Endothelial cell of umbilical vein (primary cell): ENCODE data around the gene RNF5. TPM values are rescaled to one million over a fixed set of nuclear protein-coding genes. Genes with fewer than 3 reads are reported as not detected.

Experiments used
- BruUV-seq: library from RNA; stranded (reverse); fragments of 400-500 nt; replicated peaks from 2 replicates; lab custom pipeline; 2021; lab: Mats Ljungman, UMichigan
- CTCF ChIA-PET: fragments of 300-600, 350-600 bp; sonication (Branson Sonifier 250); formaldehyde crosslinking; loops from one replicate; lab custom pipeline; 2021; ENCODE audit warnings: antibody characterized with exemption, inconsistent platforms; lab: Charles Lee
- POLR2A ChIA-PET: fragments of 300-600, 350-600 bp; sonication (Branson Sonifier 250); formaldehyde crosslinking; loops from one replicate; lab custom pipeline; 2021; ENCODE audit warnings: antibody characterized with exemption, inconsistent platforms; lab: Charles Lee
- DNase-seq: peaks from one replicate; pipeline ENCODE4 v3.0.0-alpha.2; 2011; ENCODE audit warnings: low read depth, low spot score
- FAIRE-seq: peaks from 2 replicates; lab custom pipeline; 2011; peaks lifted over from hg19 to GRCh38; lab: Jason Lieb, UNC
- H2AFZ ChIP-seq: 2 replicates; pipeline ENCODE4 v1.6.0; 2012; ENCODE audit warnings: low read depth, low read length, control low read depth, inconsistent platforms
- H3K27ac ChIP-seq: 2 replicates; pipeline ENCODE4 v1.5.1; 2011; ENCODE audit warnings: low read depth, mild to moderate bottlenecking, control low read depth, low read length, moderate library complexity; ENCODE audit not compliant: insufficient read depth
- H3K27me3 ChIP-seq, 2 experiments: 2 replicates each; pipeline versions ENCODE4 v1.6.0 to v1.6.1; 2011; ENCODE audit warnings: low read length in 2 of 2, mixed read lengths in 1 of 2; ENCODE audit not compliant: control insufficient read depth in 2 of 2, insufficient read depth in 2 of 2
- H3K36me3 ChIP-seq, 2 experiments: 2 replicates in 1 of 2; 3 replicates in 1 of 2; pipeline ENCODE4 v1.5.1; 2011; ENCODE audit warnings: low read length in 2 of 2, mild to moderate bottlenecking in 1 of 2, moderate library complexity in 1 of 2; ENCODE audit not compliant: control insufficient read depth in 2 of 2, insufficient read depth in 2 of 2; ENCODE audit errors: extremely low read depth in 1 of 2
- H3K4me1 ChIP-seq: 3 replicates; pipeline ENCODE4 v1.5.1; 2011; ENCODE audit warnings: mild to moderate bottlenecking, low read length; ENCODE audit not compliant: control insufficient read depth, insufficient read depth; ENCODE audit errors: extremely low read depth
- H3K4me2 ChIP-seq: 2 replicates; pipeline ENCODE4 v1.6.1; 2011; ENCODE audit warnings: low read length, control low read depth, mixed read lengths; ENCODE audit not compliant: insufficient read depth
- H3K4me3 ChIP-seq, 3 experiments: fragments of 200-600 bp in 1 of 3; sonication (generic), shearing (Covaris generic) in 1 of 3; replicated peaks in 1 of 3; 2 replicates each; pipeline ENCODE4 v1.5.1; 2011 to 2016; ENCODE audit warnings: control low read depth in 3 of 3, low read length in 3 of 3, mild to moderate bottlenecking in 2 of 3, inconsistent platforms in 1 of 3, low read depth in 1 of 3, moderate library complexity in 1 of 3; ENCODE audit not compliant: insufficient read depth in 1 of 3
- H3K79me2 ChIP-seq: 2 replicates; pipeline ENCODE4 v1.6.0; 2012; ENCODE audit warnings: low read length, inconsistent platforms; ENCODE audit not compliant: control insufficient read depth, insufficient read depth
- H3K9ac ChIP-seq: replicated peaks from 2 replicates; pipeline ENCODE3; 2011; ENCODE audit warnings: low read length, control low read depth; ENCODE audit not compliant: insufficient read depth; ENCODE audit errors: extremely low read depth
- H3K9me1 ChIP-seq: replicated peaks from 3 replicates; pipeline ENCODE4 v1.6.0; 2011; ENCODE audit warnings: mild to moderate bottlenecking, low read length; ENCODE audit not compliant: control insufficient read depth, insufficient read depth; ENCODE audit errors: extremely low read depth
- H3K9me3 ChIP-seq: replicated peaks from 2 replicates; pipeline ENCODE4 v1.5.1; 2012; ENCODE audit warnings: low read length, inconsistent platforms; ENCODE audit not compliant: control insufficient read depth, insufficient read depth
- H4K20me1 ChIP-seq: replicated peaks from 2 replicates; pipeline ENCODE3; 2011; ENCODE audit warnings: mild to moderate bottlenecking, low read length; ENCODE audit not compliant: control insufficient read depth, insufficient read depth; ENCODE audit errors: extremely low read depth
- CTCF ChIP-seq, 2 donors: IDR thresholded peaks; 1 replicate in 1 of 2; 2 replicates in 1 of 2; pipeline ENCODE4 v1.5.1; 2011; ENCODE audit warnings: low read length in 2 of 2, mild to moderate bottlenecking in 2 of 2, moderate library complexity in 2 of 2, control low read depth in 1 of 2, inconsistent platforms in 1 of 2, low read depth in 1 of 2; ENCODE audit not compliant: insufficient read depth in 1 of 2; ENCODE audit errors: extremely low read depth in 1 of 2
- EZH2 ChIP-seq: IDR thresholded peaks from 2 replicates; pipeline ENCODE4 v1.6.1; 2012; ENCODE audit warnings: borderline replicate concordance, low read depth, mild to moderate bottlenecking, moderate library complexity, low read length, inconsistent platforms; ENCODE audit not compliant: severe bottlenecking
- FOS ChIP-seq: IDR thresholded peaks from 2 replicates; pipeline ENCODE4 v1.6.1; 2011; ENCODE audit warnings: mild to moderate bottlenecking, low read length, moderate library complexity, borderline replicate concordance; ENCODE audit not compliant: insufficient read depth
- GATA2 ChIP-seq: IDR thresholded peaks from 2 replicates; pipeline ENCODE4 v1.7.0; 2011; ENCODE audit warnings: low read depth, mild to moderate bottlenecking, moderate library complexity, mixed read lengths, low read length; ENCODE audit not compliant: insufficient read length, insufficient read depth
- JUN ChIP-seq: IDR thresholded peaks from 2 replicates; pipeline ENCODE4 v1.6.1; 2011; ENCODE audit warnings: borderline replicate concordance, low read depth; ENCODE audit not compliant: insufficient read length, insufficient read depth
- MYC ChIP-seq: IDR thresholded peaks from one replicate; pipeline ENCODE4 v1.6.1; 2011; ENCODE audit warnings: mild to moderate bottlenecking, low read depth, low read length
- POLR2A ChIP-seq: IDR thresholded peaks from 2 replicates; pipeline ENCODE4 v1.6.1; 2012; ENCODE audit warnings: low read depth, mild to moderate bottlenecking, control low read depth, low read length
- POLR2AphosphoS5 ChIP-seq: IDR thresholded peaks from 2 replicates; pipeline ENCODE4 v1.6.1; 2012; ENCODE audit warnings: low read depth, mild to moderate bottlenecking, control low read depth, low read length, moderate library complexity; ENCODE audit not compliant: insufficient read depth
- dilution Hi-C: fragments of 300-500 bp; cut with MboI; formaldehyde crosslinking; loops from one replicate; pipeline ENCODE4 v1.15.0; 2019; ENCODE audit warnings: low sequenced_read_pairs; ENCODE audit not compliant: extremely low pct_ligation_motif_present
- intact Hi-C: fragments of 100-400 bp; cut with micrococcal nuclease; formaldehyde crosslinking; loops from one replicate; pipeline ENCODE4 v1.10.0; 2022
- polyA plus RNA-seq, 4 experiments: library from polyadenylated mRNA; depleted of rRNA in 3 of 4; stranded (reverse) in 3 of 4; unstranded in 1 of 4; fragments of >200 nt; gene quantifications; 2 replicates each; pipeline versions ENCODE4 v1.2.1 to v1.2.3, GENCODE V29; 2011 to 2012; ENCODE audit warnings: missing spikeins in 1 of 4
- total RNA-seq: library from RNA; stranded (reverse); gene quantifications from 2 replicates; pipeline ENCODE4 v1.2.3, GENCODE V29; 2021
- TF ChIP-seq, protein P1 (sequence below): IDR thresholded peaks from 2 replicates; pipeline ENCODE4 v1.6.1; 2011; ENCODE audit not compliant: insufficient read depth, insufficient read length

The RNF5 gene
- total and polyA plus RNA-seq, 2 donors (not counting 3 experiments of a cell fraction or from before 2014, with no cell fraction given), result 49.2 to 100 TPM

GRCh38 chr6:32133786-32134185 is 44.4 kb upstream of the RNF5 start:
- no peak for FAIRE-seq

GRCh38 chr6:32137454-32137853 is 40.8 kb upstream of the RNF5 start:
- Histone ChIP-seq H3K27ac (no peak overlapping the region), H3K4me3 (no peak overlapping the region), H3K4me2 (no peak overlapping the region), H3K9me1 (no peaks in the 10 kb centered on the region), H2AFZ (no peak overlapping the region), H4K20me1 (no peaks in the 10 kb centered on the region), H3K4me1 (no peaks in the 10 kb centered on the region), H3K9ac (no peak overlapping the region), H3K27me3 (peaks cover 10% of the 10 kb centered on the region in 2 experiments), H3K36me3 (no peaks in the 10 kb centered on the region), H3K79me2 (no peaks in the 10 kb centered on the region), H3K9me3 (no peaks in the 10 kb centered on the region)
- CTCF ChIA-PET, result no interaction called here
- dilution Hi-C loops, result no loop called here
- FAIRE-seq (no peak), DNase-seq (no peak)
- TF ChIP-seq FOS, result no peak
- TF ChIP-seq, protein P1, sequence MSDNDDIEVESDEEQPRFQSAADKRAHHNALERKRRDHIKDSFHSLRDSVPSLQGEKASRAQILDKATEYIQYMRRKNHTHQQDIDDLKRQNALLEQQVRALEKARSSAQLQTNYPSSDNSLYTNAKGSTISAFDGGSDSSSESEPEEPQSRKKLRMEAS, result no peak
- TF ChIP-seq POLR2A, result no peak
- no peak for TF ChIP-seq GATA2
- no peak for TF ChIP-seq CTCF (IDR thresholded peaks at IDR 0.05; ENCODE audit: extremely low read depth in 1 of 2, insufficient read depth in 1 of 2, low read depth in 1 of 2, low read length in 2 of 2)
- TF ChIP-seq POLR2AphosphoS5, result no peak
- TF ChIP-seq JUN, result no peak
- no peak for TF ChIP-seq MYC
- no peak for TF ChIP-seq EZH2
- BruUV-seq, result no TSS peak
- intact Hi-C loops, result no loop called here
- POLR2A ChIA-PET, result no interaction called here

More at GRCh38 chr6:32133786-32134185, 44.4 kb upstream of the RNF5 start:
- TF ChIP-seq GATA2 (no peak), EZH2 (no peak), MYC (no peak), POLR2A (no peak)
- no TSS peak for BruUV-seq
- H2AFZ ChIP-seq, result no peak overlapping the region
- no peak overlapping the region for H3K4me2 ChIP-seq
- H3K4me1 ChIP-seq, result peaks cover 9% of the 10 kb centered on the region
- H3K79me2 ChIP-seq, result peaks cover 5% of the 10 kb centered on the region
- dilution Hi-C loops (no loop called here), intact Hi-C loops (no loop called here)
- no peaks in the 10 kb centered on the region for H3K9me1 ChIP-seq
- CTCF ChIA-PET, result no interaction called here
- peaks cover 8 to 10% of the 10 kb centered on the region in 2 experiments for H3K27me3 ChIP-seq
- DNase-seq, result no peak
- H3K36me3 ChIP-seq, result no peaks in the 10 kb centered on the region
- POLR2A ChIA-PET, result no interaction called here
- H3K4me3 ChIP-seq, result no peak overlapping the region
- H4K20me1 ChIP-seq, result no peaks in the 10 kb centered on the region
- H3K9me3 ChIP-seq, result no peaks in the 10 kb centered on the region
- H3K27ac ChIP-seq, result no peak overlapping the region
- H3K9ac ChIP-seq, result no peak overlapping the region
